ENCODE measurements around the gene NPR2. TPM values are rescaled to one million over a fixed set of nuclear protein-coding genes. Genes with fewer than 3 reads are reported as not detected.

The NPR2 gene
- total and polyA plus RNA-seq, 2 of the 13 experiments (the other 11 are each of a cell fraction or from before 2014, with no cell fraction given) = 7.4 to 9.4 TPM

DNA sequence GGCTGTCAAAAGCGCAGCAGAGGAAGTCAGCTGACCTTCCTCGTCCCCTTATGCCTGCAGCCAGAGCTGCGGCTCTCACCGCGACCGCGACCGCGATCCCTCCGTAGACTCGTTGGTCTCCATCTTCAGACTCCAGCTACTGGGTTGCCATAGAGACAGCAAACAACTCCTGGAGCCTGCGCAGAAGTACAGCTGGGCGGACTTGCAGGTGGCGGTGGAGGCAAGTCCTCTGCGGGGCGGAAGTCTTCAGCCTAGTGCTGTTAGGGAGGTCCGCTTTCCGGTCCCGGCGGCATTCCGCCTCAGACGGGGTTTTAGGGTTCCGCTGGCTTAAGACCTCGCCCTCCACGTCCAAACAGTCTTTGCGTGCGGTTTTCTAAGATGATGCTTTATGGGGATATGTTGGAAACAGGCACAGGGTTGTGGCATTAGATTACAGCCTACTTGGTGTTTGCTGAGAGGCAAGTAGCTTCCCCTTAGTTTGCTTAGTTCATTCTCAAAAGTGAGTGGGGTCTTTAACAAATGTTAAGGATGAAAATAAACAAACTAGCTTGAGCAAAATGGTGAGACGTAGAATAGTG, 20.7 kb downstream of the NPR2 start, which contains the start of gene SPAG8 (continued):
- TF ChIP-seq, protein P1, sequence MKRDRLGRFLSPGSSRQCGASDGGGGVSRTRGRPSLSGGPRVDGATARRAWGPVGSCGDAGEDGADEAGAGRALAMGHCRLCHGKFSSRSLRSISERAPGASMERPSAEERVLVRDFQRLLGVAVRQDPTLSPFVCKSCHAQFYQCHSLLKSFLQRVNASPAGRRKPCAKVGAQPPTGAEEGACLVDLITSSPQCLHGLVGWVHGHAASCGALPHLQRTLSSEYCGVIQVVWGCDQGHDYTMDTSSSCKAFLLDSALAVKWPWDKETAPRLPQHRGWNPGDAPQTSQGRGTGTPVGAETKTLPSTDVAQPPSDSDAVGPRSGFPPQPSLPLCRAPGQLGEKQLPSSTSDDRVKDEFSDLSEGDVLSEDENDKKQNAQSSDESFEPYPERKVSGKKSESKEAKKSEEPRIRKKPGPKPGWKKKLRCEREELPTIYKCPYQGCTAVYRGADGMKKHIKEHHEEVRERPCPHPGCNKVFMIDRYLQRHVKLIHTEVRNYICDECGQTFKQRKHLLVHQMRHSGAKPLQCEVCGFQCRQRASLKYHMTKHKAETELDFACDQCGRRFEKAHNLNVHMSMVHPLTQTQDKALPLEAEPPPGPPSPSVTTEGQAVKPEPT (CRISPR knock-in tag; IDR thresholded peaks at IDR 0.05; ENCODE audit: low read depth) = no peak
- TF ChIP-seq KLF13 (CRISPR knock-in tag; IDR thresholded peaks at IDR 0.05) = no peak
- no peak for TF ChIP-seq RBFOX2 (IDR thresholded peaks at IDR 0.05; ENCODE audit: low read depth, low read length)
- TF ChIP-seq, protein P2, sequence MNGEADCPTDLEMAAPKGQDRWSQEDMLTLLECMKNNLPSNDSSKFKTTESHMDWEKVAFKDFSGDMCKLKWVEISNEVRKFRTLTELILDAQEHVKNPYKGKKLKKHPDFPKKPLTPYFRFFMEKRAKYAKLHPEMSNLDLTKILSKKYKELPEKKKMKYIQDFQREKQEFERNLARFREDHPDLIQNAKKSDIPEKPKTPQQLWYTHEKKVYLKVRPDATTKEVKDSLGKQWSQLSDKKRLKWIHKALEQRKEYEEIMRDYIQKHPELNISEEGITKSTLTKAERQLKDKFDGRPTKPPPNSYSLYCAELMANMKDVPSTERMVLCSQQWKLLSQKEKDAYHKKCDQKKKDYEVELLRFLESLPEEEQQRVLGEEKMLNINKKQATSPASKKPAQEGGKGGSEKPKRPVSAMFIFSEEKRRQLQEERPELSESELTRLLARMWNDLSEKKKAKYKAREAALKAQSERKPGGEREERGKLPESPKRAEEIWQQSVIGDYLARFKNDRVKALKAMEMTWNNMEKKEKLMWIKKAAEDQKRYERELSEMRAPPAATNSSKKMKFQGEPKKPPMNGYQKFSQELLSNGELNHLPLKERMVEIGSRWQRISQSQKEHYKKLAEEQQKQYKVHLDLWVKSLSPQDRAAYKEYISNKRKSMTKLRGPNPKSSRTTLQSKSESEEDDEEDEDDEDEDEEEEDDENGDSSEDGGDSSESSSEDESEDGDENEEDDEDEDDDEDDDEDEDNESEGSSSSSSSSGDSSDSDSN (CRISPR knock-in tag; IDR thresholded peaks at IDR 0.05) = peak; percentile 24; the same call in 1 of the 2 replicates
- TF ChIP-seq, protein P3, sequence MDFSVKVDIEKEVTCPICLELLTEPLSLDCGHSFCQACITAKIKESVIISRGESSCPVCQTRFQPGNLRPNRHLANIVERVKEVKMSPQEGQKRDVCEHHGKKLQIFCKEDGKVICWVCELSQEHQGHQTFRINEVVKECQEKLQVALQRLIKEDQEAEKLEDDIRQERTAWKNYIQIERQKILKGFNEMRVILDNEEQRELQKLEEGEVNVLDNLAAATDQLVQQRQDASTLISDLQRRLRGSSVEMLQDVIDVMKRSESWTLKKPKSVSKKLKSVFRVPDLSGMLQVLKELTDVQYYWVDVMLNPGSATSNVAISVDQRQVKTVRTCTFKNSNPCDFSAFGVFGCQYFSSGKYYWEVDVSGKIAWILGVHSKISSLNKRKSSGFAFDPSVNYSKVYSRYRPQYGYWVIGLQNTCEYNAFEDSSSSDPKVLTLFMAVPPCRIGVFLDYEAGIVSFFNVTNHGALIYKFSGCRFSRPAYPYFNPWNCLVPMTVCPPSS (IDR thresholded peaks at IDR 0.05) = no peak
- no peak for TF ChIP-seq MBD4 (IDR thresholded peaks at IDR 0.05; ENCODE audit: borderline replicate concordance, low read length)
- TF ChIP-seq ZNF788 (CRISPR knock-in tag; IDR thresholded peaks at IDR 0.05; ENCODE audit: borderline replicate concordance) = peak; percentile 63; the same call in 1 of the 2 replicates
- TF ChIP-seq ZNF614 (CRISPR knock-in tag; IDR thresholded peaks at IDR 0.05; ENCODE audit: borderline replicate concordance) = peak; percentile 74; the same call in 1 of the 2 replicates
- TF ChIP-seq TBP (CRISPR knock-in tag; IDR thresholded peaks at IDR 0.05) = no peak
- TF ChIP-seq, protein P4, sequence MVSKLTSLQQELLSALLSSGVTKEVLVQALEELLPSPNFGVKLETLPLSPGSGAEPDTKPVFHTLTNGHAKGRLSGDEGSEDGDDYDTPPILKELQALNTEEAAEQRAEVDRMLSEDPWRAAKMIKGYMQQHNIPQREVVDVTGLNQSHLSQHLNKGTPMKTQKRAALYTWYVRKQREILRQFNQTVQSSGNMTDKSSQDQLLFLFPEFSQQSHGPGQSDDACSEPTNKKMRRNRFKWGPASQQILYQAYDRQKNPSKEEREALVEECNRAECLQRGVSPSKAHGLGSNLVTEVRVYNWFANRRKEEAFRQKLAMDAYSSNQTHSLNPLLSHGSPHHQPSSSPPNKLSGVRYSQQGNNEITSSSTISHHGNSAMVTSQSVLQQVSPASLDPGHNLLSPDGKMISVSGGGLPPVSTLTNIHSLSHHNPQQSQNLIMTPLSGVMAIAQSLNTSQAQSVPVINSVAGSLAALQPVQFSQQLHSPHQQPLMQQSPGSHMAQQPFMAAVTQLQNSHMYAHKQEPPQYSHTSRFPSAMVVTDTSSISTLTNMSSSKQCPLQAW (CRISPR knock-in tag; IDR thresholded peaks at IDR 0.05) = peak; percentile 53; the same call in 1 of the 2 replicates
- no peak for TF ChIP-seq ATF7 (IDR thresholded peaks at IDR 0.05)
- no peak for TF ChIP-seq ATF7 (CRISPR knock-in tag; IDR thresholded peaks at IDR 0.05)
- 0 out of 2 replicates have a peak, but pooled peaks have one; percentile 22 for TF ChIP-seq MXD4 (CRISPR knock-in tag; IDR thresholded peaks at IDR 0.05)
- no peak for TF ChIP-seq SNRNP70 (IDR thresholded peaks at IDR 0.05; ENCODE audit: low read depth, low read length)
- TF ChIP-seq, protein P5, sequence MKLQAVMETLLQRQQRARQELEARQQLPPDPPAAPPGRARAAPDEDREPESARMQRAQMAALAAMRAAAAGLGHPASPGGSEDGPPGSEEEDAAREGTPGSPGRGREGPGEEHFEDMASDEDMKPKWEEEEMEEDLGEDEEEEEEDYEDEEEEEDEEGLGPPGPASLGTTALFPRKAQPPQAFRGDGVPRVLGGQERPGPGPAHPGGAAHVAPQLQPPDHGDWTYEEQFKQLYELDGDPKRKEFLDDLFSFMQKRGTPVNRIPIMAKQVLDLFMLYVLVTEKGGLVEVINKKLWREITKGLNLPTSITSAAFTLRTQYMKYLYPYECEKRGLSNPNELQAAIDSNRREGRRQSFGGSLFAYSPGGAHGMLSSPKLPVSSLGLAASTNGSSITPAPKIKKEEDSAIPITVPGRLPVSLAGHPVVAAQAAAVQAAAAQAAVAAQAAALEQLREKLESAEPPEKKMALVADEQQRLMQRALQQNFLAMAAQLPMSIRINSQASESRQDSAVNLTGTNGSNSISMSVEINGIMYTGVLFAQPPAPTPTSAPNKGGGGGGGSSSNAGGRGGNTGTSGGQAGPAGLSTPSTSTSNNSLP (IDR thresholded peaks at IDR 0.05; ENCODE audit: low read depth, low read length) = no peak
- no peak for TF ChIP-seq MAZ (IDR thresholded peaks at IDR 0.05; ENCODE audit: borderline replicate concordance, low read depth, low read length)
- TF ChIP-seq MAZ (CRISPR knock-in tag; IDR thresholded peaks at IDR 0.05; ENCODE audit: low read depth) = no peak; the same call in 1 of the 2 replicates
- TF ChIP-seq CBX1 (IDR thresholded peaks at IDR 0.05; ENCODE audit: low read depth) = peak; percentile 62
- TF ChIP-seq ZZZ3 (CRISPR knock-in tag; IDR thresholded peaks at IDR 0.05; ENCODE audit: borderline replicate concordance) = no peak
- TF ChIP-seq RARA (CRISPR knock-in tag; IDR thresholded peaks at IDR 0.05) = 0 out of 2 replicates have a peak, but pooled peaks have one; percentile 11
- TF ChIP-seq NFKB2 (CRISPR knock-in tag; IDR thresholded peaks at IDR 0.05; ENCODE audit: borderline replicate concordance) = no peak; the same call in 1 of the 2 replicates
- no peak for TF ChIP-seq ZNF367 (CRISPR knock-in tag; IDR thresholded peaks at IDR 0.05; ENCODE audit: borderline replicate concordance)
